ENCODE measurements around the gene GOLGA8N. TPM values are rescaled to one million over a fixed set of nuclear protein-coding genes. Genes with fewer than 3 reads are reported as not detected.
A peak's percentile ranks its signal among the peaks of the same experiment; 100 is the strongest.

The GOLGA8N gene
- total RNA-seq, 3 donors from 2014 or later (not counting 1 experiment from before 2014, with no cell fraction given): 50.5 to 238 (median 72.9) TPM

- no peak overlapping the region for H3K27ac ChIP-seq (ENCODE audit: low read length)
- no peak for DNase-seq
- H3K4me1 Mint-ChIP-seq: peaks cover 7% of the 10 kb centered on the region in 2 donors
- no peaks in the 10 kb centered on the region for H3K36me3 Mint-ChIP-seq
- H3K27me3 ChIP-seq (ENCODE audit: control insufficient read depth, insufficient read depth, low read length): no peaks in the 10 kb centered on the region
- ATAC-seq: no peak
- TF ChIP-seq CTCF (IDR thresholded peaks at IDR 0.05): no peak
- no peak overlapping the region for H3K27ac Mint-ChIP-seq
- no peak overlapping the region for H3K4me3 Mint-ChIP-seq
- no peaks in the 10 kb centered on the region for H3K9me3 Mint-ChIP-seq
- WGBS (ENCODE audit: insufficient coverage): 85% methylated on average over 3 of the region's 5 CpGs
- intact Hi-C loops (cut with micrococcal nuclease): no loop called here
- no peak overlapping the region for H3K4me3 ChIP-seq (ENCODE audit: low read length)
- H3K4me1 ChIP-seq (ENCODE audit: control insufficient read depth, insufficient read depth, low read length): peaks cover 3% of the 10 kb centered on the region
- peaks cover 0 to 5% of the 10 kb centered on the region in 2 donors for H3K27me3 Mint-ChIP-seq (ENCODE audit: low read depth in 2 of 2)
- no peaks in the 10 kb centered on the region for H3K9me3 ChIP-seq (ENCODE audit: control insufficient read depth, insufficient read depth, low read length)
- no peaks in the 10 kb centered on the region for H3K36me3 ChIP-seq (ENCODE audit: control insufficient read depth, insufficient read depth, low read length)
These were observed 53.0 kb downstream of the GOLGA8N start for GRCh38 chr15:32646291-32646690.

DNA sequence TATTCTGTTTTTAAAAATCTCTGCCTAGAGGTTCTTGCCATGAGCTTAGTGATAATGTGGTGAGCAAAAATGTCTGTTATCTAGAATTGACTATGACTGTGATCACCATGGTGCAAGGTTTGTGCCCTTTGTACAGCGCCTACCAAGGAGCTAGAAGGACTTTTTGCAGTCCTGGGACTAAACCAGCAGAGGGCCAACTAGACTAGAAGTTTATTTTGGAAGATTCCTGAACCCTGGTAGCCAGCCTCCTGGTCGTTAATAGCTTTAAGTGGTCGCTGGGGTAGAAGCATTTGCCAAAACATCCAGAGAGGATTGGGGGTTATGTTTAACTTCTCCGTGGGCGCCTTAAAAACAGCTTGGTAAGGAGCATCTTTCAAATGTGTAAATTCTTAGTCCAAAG, 56.1 kb downstream of the GOLGA8N start:
- peaks cover 0 to 4% of the 10 kb centered on the region in 2 donors for H3K4me1 Mint-ChIP-seq
- no peaks in the 10 kb centered on the region for H3K36me3 Mint-ChIP-seq
- no peaks in the 10 kb centered on the region for H3K27me3 Mint-ChIP-seq (ENCODE audit: low read depth in 2 of 2)
- H3K4me3 Mint-ChIP-seq: no peak overlapping the region
- Histone ChIP-seq H3K9me3 (ENCODE audit: control insufficient read depth, insufficient read depth, low read length) (no peaks in the 10 kb centered on the region), H3K27ac (ENCODE audit: low read length) (no peak overlapping the region), H3K27me3 (ENCODE audit: control insufficient read depth, insufficient read depth, low read length) (no peaks in the 10 kb centered on the region), H3K36me3 (ENCODE audit: control insufficient read depth, insufficient read depth, low read length) (no peaks in the 10 kb centered on the region), H3K4me3 (ENCODE audit: low read length) (no peak overlapping the region), H3K4me1 (ENCODE audit: control insufficient read depth, insufficient read depth, low read length) (no peaks in the 10 kb centered on the region)
- ATAC-seq: no peak
- no peaks in the 10 kb centered on the region for H3K9me3 Mint-ChIP-seq
- DNase-seq: no peak
- WGBS (ENCODE audit: insufficient coverage): 93% methylated on average over 3 of the region's 5 CpGs
- no peak overlapping the region for H3K27ac Mint-ChIP-seq
- no peak for TF ChIP-seq CTCF (IDR thresholded peaks at IDR 0.05)
- intact Hi-C loops (cut with micrococcal nuclease): no loop called here

DNA sequence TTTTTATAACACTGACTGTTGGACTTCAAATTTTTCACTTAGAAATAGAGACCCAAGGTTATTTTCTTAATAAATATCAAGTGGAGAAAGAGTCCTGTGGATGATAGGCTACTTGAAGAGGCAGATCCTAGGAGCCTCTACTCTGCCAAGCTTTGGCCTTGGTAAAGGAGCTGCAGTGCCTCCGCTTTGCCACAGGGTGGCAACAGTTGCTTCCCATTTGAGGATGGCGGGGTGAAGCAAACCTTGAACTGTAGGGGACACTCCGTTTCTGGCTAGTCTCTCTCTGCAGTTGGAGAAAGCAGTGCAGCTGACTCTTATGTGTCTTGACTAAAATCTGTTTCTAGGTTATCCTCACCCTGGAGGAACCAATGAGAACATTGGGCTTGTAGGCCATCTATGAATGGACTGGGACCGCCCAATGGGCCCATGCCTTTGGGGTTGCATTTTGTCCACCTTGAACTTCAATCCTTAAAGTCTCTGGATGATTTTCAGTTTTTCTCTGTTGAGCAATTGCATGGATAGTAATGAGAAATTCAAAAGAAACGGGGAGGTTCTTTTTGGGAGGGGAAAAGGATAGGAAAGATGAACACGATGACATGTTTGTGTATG, 58.1 kb downstream of the GOLGA8N start:
- WGBS (ENCODE audit: insufficient coverage): 40% methylated on average over 6 of the region's 6 CpGs
- Histone ChIP-seq H3K4me1 (ENCODE audit: control insufficient read depth, insufficient read depth, low read length) (no peaks in the 10 kb centered on the region), H3K27me3 (ENCODE audit: control insufficient read depth, insufficient read depth, low read length) (no peaks in the 10 kb centered on the region), H3K4me3 (ENCODE audit: low read length) (no peak overlapping the region), H3K36me3 (ENCODE audit: control insufficient read depth, insufficient read depth, low read length) (no peaks in the 10 kb centered on the region), H3K9me3 (ENCODE audit: control insufficient read depth, insufficient read depth, low read length) (no peaks in the 10 kb centered on the region), H3K27ac (ENCODE audit: low read length) (no peak overlapping the region)
- TF ChIP-seq CTCF (IDR thresholded peaks at IDR 0.05): peak; percentile 85
- peaks cover under 1 to 4% of the 10 kb centered on the region in 2 donors for H3K4me1 Mint-ChIP-seq
- H3K36me3 Mint-ChIP-seq: no peaks in the 10 kb centered on the region
- no peak overlapping the region for H3K4me3 Mint-ChIP-seq
- peak; percentile 85 to 98 (median 98) for ATAC-seq
- intact Hi-C loops (cut with micrococcal nuclease): no loop called here
- H3K9me3 Mint-ChIP-seq: no peaks in the 10 kb centered on the region
- no peak overlapping the region for H3K27ac Mint-ChIP-seq
- DNase-seq: peak in 1 of 2 donors; percentile 64
- no peaks in the 10 kb centered on the region for H3K27me3 Mint-ChIP-seq (ENCODE audit: low read depth in 2 of 2)

GRCh38 chr15:32652178-32652577, 58.9 kb downstream of the GOLGA8N start:
- peaks cover 5 to 8% of the 10 kb centered on the region in 2 donors for H3K4me1 Mint-ChIP-seq
- intact Hi-C loops (cut with micrococcal nuclease): no loop called here
- Histone ChIP-seq H3K36me3 (ENCODE audit: control insufficient read depth, insufficient read depth, low read length) (no peaks in the 10 kb centered on the region), H3K4me3 (ENCODE audit: low read length) (no peak overlapping the region), H3K27ac (ENCODE audit: low read length) (no peak overlapping the region), H3K27me3 (ENCODE audit: control insufficient read depth, insufficient read depth, low read length) (no peaks in the 10 kb centered on the region), H3K4me1 (ENCODE audit: control insufficient read depth, insufficient read depth, low read length) (no peaks in the 10 kb centered on the region), H3K9me3 (ENCODE audit: control insufficient read depth, insufficient read depth, low read length) (no peaks in the 10 kb centered on the region)
- ATAC-seq (no peak), DNase-seq (no peak)
- no peak overlapping the region for H3K27ac Mint-ChIP-seq
- H3K27me3 Mint-ChIP-seq (ENCODE audit: low read depth in 2 of 2): no peaks in the 10 kb centered on the region
- no peak overlapping the region for H3K4me3 Mint-ChIP-seq
- no peaks in the 10 kb centered on the region for H3K36me3 Mint-ChIP-seq
- no peaks in the 10 kb centered on the region for H3K9me3 Mint-ChIP-seq
- 88% methylated on average over 3 of the region's 3 CpGs for WGBS (ENCODE audit: insufficient coverage)
- TF ChIP-seq CTCF (IDR thresholded peaks at IDR 0.05): no peak

Measured in natural killer cell (primary cell).